ENCODE measurements around the gene NRXN2.
"Not testable (repeated sequence)": the region's sequence is repeated elsewhere in the genome, so short reads cannot be mapped to it uniquely, and the experiment has no call there.

NRXN2 gene

GRCh38 chr11:64605244-64605560 lies 117.8 kb downstream of the NRXN2 start:
- DNase-seq (ENCODE audit: low read depth), result no peak

DNA sequence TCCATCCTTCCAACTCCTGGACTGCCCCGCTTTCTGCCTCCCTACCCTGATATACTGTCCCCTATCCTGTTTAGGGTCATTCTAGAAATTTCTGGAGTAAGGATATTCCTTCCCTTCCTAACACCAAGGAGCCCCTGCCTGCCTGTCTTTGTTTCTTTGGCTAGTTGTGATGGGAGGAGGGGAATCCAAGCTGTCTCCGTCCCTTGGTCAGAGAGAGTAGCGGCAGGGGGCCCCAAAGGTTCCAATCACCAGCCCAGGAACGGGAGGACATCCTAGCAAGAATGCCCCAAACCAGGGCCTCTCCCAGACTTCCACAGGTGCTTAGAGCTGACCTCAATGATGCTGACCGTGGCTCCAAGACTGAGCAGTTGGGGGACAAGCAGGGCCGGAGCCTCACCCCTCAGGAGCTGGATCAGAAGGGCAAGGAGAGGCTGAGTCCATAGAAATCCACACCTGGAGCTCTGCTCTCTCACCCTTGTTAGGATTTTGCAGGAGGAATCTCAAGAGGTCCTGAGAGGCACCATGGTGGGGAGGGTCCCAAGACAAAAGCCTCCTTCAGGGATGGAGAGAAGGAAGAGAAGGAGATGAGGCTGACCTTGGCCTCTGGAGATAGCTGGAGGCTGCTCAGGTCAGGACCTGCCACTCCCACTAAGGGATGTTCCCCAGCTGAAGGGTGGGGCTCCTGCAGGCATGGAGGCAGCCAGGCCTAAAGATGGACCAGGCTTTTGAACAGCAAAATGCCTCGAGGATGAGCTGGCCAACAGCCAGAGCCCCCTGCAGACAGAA lies 118.3 kb downstream of the NRXN2 start:
- no peak for DNase-seq (ENCODE audit: low read depth)

DNA sequence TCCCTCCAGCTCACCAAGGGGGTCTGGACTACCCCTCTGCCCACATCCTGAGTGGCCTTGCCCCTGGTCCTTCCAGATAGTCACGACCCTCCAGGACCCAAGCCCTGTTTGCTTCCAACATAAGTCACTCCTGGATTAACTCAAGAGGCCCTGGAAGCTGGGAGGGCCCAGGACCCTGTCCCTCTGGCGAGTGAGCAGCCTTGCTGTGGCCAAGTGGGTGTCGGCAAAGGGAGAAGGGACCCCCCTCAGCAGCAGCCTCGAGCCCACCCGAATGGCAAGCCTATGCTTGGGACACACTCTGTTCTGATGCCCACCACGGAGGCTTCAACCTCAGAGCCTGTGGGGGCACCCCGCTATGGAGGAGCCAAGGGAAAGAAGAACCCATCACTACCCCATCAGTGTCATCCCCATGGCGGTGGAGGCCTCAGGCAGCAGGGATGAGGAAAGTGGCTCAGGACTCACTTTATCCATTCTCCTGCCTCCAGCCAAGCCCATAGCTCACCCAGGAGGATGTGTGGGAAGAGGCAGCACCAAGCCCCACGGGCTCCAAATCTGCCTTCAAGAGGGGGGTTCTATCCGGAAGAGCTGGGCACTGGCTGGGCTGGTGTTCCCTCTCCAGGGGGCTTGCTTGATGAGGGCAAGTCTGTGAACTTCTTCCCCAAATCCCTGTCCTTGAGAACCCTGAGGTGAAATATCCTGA lies 119.4 kb downstream of the NRXN2 start:
- no peak for DNase-seq (ENCODE audit: low read depth)

- DNase-seq (ENCODE audit: low read depth), result no peak
These were observed 120.4 kb downstream of the NRXN2 start for GRCh38 chr11:64602466-64603070.

DNA sequence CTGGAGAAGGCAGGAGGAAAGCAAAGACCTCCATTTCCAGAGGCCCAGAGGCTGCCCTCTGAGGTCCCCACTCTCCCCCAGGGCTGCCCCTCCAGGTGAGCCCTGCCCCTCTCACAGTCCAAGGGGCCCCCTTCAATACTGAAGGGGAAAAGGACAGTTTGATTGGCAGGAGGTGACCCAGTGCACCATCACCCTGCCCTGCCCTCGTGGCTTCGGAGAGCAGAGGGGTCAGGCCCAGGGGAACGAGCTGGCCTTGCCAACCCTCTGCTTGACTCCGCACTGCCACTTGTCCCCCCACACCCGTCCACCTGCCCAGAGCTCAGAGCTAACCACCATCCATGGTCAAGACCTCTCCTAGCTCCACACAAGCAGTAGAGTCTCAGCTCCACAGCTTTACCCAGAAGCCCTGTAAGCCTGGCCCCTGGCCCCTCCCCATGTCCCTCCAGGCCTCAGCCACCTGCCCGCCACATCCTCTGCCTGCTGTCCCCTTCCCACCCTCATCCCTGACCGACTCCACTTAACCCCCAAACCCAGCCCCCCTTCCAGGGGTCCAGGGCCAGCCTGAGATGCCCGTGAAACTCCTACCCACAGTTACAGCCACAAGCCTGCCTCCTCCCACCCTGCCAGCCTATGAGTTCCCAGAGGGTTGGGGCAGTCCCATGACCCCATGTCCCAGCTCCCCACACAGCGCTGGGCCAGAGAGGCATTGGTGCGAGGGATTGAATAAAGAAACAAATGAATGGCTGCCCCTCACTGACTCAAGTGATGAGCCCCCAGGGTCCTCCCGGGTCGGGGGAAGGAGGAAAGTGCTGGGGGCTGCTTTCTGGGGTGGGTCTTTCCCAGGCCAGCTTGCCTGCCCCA lies 121.2 kb downstream of the NRXN2 start:
- DNase-seq (ENCODE audit: low read depth), result no peak

DNA sequence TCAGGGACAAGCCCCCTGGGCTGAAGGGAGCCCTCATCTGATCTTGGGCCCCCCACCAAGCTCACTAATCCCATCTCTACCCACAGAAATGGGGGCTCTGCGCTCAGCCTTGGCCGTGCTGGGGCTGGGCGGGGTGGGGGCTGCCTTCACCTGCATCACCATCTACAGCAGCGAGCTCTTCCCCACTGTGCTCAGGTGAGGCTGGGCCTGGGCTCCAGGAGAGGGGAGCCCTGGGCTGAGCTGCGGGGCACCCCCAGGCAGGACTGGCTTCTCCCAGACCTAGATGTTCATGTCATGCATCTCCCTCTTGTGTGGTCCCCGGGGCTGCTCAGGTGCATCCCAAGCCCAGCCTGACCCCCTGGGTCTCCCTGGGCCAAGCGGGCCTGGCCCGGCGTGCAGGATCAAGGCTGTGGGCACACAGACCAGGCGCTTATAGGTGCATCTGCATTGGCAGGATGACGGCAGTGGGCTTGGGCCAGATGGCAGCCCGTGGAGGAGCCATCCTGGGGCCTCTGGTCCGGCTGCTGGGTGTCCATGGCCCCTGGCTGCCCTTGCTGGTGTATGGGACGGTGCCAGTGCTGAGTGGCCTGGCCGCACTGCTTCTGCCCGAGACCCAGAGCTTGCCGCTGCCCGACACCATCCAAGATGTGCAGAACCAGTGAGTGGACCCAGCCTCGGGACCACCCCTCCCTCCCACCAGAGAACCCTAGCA lies 122.6 kb downstream of the NRXN2 start:
- DNase-seq (ENCODE audit: low read depth), result no peak

- DNase-seq (ENCODE audit: low read depth), result no peak
These were observed 123.2 kb downstream of the NRXN2 start for GRCh38 chr11:64599698-64600211.

GRCh38 chr11:64598797-64599697 lies 124.0 kb downstream of the NRXN2 start:
- no peak for DNase-seq (ENCODE audit: low read depth)

DNA sequence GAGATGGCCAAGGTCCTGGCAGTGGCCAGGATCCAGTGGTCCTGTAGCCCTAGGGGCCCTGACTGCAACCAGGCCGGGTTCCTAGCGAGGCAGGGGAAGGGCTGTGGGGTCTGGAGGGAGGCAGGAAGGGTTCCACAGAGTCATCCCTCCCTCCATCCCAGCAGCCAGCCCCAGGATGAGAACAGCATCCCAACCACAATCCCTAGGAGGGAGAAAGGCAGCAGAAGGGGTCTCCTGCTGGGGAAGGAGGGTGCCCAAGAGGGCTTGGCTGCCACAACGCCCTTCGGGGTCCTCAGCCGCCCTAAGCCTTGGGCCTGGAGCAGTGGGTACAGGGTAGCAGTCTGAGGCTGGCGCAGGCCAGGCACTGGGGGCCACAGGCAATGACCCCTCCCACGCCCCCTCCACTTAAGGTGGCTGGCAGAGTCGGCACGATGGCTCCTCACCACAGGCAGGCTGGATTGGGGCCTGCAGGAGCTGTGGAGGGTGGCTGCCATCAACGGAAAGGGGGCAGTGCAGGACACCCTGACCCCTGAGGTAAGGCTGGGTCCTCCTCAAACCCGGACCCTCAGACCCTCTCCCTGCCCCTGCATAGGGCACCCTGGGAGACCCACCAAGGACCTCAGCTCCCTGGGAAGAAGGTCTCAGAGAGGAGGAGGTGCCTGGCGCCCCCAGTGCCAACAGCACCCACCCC lies 124.7 kb downstream of the NRXN2 start:
- no peak for DNase-seq (ENCODE audit: low read depth)

- no peak for DNase-seq (ENCODE audit: low read depth)
These were observed 125.3 kb downstream of the NRXN2 start for GRCh38 chr11:64597671-64598101.

DNA sequence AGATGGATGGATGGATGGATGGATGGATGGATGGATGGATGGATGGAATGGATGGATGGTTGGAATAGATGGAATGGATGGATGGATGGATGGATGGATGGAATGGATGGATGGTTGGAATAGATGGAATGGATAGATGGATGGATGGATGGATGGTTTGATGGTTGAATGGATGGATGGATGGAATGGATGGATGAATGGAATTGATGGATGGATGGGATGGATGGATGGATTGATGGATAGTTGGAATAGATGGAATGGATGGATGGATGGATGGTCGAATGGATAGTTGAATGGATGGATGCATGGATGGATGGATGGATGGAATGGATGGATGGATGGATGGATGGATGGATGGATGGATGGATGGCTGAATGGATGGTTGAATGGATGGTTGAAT lies 127.1 kb downstream of the NRXN2 start:
- not testable (repeated sequence) for DNase-seq (ENCODE audit: low read depth)

- DNase-seq (ENCODE audit: low read depth), result no peak
These were observed 128.6 kb downstream of the NRXN2 start for GRCh38 chr11:64594159-64594939.

GRCh38 chr11:64593156-64594105 lies 129.6 kb downstream of the NRXN2 start:
- no peak for DNase-seq (ENCODE audit: low read depth)

DNA sequence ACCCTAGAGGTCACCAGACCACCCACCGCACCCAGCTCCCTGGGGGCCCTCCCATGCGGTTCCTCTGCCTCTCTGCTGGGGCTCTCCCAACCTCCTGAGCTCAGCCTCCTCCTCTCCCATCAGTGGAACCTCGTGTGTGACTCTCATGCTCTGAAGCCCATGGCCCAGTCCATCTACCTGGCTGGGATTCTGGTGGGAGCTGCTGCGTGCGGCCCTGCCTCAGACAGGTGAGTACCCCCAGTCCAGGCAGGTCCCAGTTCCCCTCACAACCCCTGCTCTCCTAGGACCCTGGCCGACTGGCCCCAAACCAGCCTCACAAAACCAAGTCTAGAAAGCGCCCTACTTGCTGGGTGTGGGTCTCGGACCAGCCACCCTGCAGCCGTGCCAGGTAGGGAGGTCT lies 130.3 kb downstream of the NRXN2 start:
- DNase-seq (ENCODE audit: low read depth), result no peak

- no peak for DNase-seq (ENCODE audit: low read depth)
These were observed 130.8 kb downstream of the NRXN2 start for GRCh38 chr11:64592234-64592615.

DNA sequence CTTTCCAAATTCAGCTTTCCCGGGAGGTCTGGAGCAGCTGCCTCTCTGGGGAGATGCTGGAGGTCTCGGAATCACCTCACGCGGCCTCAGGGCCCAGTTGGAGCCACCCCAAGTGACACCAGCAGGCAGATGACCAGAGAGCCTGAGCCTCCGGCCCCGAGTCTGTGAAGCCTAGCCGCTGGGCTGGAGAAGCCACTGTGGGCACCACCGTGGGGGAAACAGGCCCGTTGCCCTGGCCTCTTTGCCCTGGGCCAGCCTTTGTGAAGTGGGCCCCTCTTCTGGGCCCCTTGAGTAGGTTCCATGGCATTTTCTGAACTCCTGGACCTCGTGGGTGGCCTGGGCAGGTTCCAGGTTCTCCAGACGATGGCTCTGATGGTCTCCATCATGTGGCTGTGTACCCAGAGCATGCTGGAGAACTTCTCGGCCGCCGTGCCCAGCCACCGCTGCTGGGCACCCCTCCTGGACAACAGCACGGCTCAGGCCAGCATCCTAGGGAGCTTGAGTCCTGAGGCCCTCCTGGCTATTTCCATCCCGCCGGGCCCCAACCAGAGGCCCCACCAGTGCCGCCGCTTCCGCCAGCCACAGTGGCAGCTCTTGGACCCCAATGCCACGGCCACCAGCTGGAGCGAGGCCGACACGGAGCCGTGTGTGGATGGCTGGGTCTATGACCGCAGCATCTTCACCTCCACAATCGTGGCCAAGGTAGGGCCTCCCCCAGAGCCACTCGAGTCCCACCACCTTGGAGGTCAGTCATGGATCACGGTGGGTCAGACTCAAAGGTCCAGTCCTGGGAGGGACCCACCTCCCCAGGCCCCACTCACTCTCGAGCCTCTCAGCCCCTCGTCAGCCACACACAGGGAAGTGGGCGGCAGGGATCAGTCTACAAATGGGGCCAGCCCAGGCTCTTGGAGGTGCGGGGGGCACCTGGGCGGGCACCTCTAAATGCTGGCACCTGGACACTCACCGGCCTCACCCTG lies 131.5 kb downstream of the NRXN2 start:
- no peak for DNase-seq (ENCODE audit: low read depth)

DNA sequence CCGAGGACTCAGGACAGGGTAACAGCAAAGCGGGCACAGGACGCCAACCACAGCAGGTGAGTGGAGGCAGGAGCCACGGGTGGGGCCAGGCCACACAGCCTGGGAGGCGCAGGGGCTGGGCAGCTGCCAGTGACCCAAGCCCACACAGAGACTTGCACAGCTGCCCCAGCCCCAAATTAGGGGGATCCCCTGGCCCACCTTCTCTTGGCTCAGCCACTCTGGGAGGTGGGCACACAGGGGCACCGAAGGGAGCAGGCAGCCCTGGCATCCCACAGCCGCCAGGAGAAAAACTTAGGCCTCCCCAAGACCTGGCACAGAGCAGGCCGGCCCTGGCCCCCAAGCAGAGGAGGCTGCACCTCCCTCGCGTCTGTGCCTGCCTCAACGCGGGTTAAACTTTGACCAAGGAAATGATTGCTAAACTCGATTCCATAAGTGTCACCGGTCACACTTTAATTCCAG lies 132.2 kb downstream of the NRXN2 start, which contains the start of gene SLC22A12:
TSS of gene SLC22A12 (plus strand) at position 458 of the 459 bp plus-strand sequence. CDS start 337 bp downstream, outside the sequence.
- no peak for DNase-seq (ENCODE audit: low read depth)
